Hepatocyte (in vitro differentiated cells): ENCODE data around the gene HLA-DOB. TPM values are rescaled to one million over a fixed set of nuclear protein-coding genes. Genes with fewer than 3 reads are reported as not detected.

Experiments used
- DNase-seq: peaks from one replicate; pipeline ENCODE4 v3.0.0-alpha.2; 2016; ENCODE audit warnings: low spot score
- H2AFZ ChIP-seq: fragments of 200-600 bp; sonication (generic); 2 replicates; pipeline ENCODE4 v1.6.0; 2016; ENCODE audit warnings: antibody characterized with exemption, mild to moderate bottlenecking
- H3K27ac ChIP-seq: fragments of 200-600 bp; sonication (generic); 2 replicates; pipeline ENCODE4 v1.5.1; 2016; ENCODE audit warnings: mild to moderate bottlenecking
- H3K27me3 ChIP-seq: fragments of 200-600 bp; sonication (generic); 2 replicates; pipeline ENCODE4 v1.6.1; 2016
- H3K36me3 ChIP-seq: fragments of 200-600 bp; sonication (generic); replicated peaks from 2 replicates; pipeline ENCODE4 v1.5.1; 2016; ENCODE audit warnings: low read depth; ENCODE audit not compliant: insufficient read depth
- H3K4me1 ChIP-seq: fragments of 200-600 bp; sonication (generic); 2 replicates; pipeline ENCODE4 v1.5.1; 2016; ENCODE audit warnings: mild to moderate bottlenecking, moderate library complexity; ENCODE audit not compliant: insufficient read depth
- H3K4me2 ChIP-seq: fragments of 200-600 bp; sonication (generic); 2 replicates; pipeline ENCODE4 v1.6.0; 2016
- H3K4me3 ChIP-seq: fragments of 200-600 bp; sonication (generic); 2 replicates; pipeline ENCODE4 v1.5.1; 2016; ENCODE audit warnings: mild to moderate bottlenecking
- H3K79me2 ChIP-seq: fragments of 200-600 bp; sonication (generic); 2 replicates; pipeline ENCODE4 v1.6.0; 2017; ENCODE audit warnings: mild to moderate bottlenecking
- H3K9me2 ChIP-seq: fragments of 200-600 bp; sonication (generic); replicated peaks from 2 replicates; pipeline ENCODE4 v1.6.0; 2017; ENCODE audit warnings: mild to moderate bottlenecking; ENCODE audit not compliant: insufficient read depth
- H3K9me3 ChIP-seq: fragments of 200-600 bp; sonication (generic); 2 replicates; pipeline ENCODE4 v1.5.1; 2016; ENCODE audit warnings: low read depth, mild to moderate bottlenecking
- H4K20me1 ChIP-seq: fragments of 200-600 bp; sonication (generic); 2 replicates; pipeline ENCODE4 v1.6.0; 2016; ENCODE audit warnings: mild to moderate bottlenecking; ENCODE audit not compliant: insufficient read depth, poor library complexity, severe bottlenecking
- CTCF ChIP-seq: fragments of 200-600 bp; sonication (generic); IDR thresholded peaks from 2 replicates; pipeline ENCODE4 v1.5.1; 2016; ENCODE audit warnings: antibody characterized with exemption, mild to moderate bottlenecking; ENCODE audit not compliant: poor library complexity
- EZH2 ChIP-seq: fragments of 200-600 bp; sonication (generic); IDR thresholded peaks from 2 replicates; pipeline ENCODE4 v1.6.1; 2016; ENCODE audit warnings: antibody characterized with exemption, mild to moderate bottlenecking, borderline replicate concordance
- EZH2phosphoT487 ChIP-seq: fragments of 200-600 bp; sonication (generic); IDR thresholded peaks from one replicate; pipeline ENCODE4 v1.6.1; 2018; ENCODE audit warnings: antibody characterized with exemption, mild to moderate bottlenecking, low read depth, moderate library complexity; ENCODE audit not compliant: unreplicated experiment, severe bottlenecking
- WGBS: methylation state at CpG from one replicate; pipeline ENCODE4 v1.1.6; 2016; ENCODE audit warnings: low lambda C conversion rate; ENCODE audit errors: missing lambda C conversion rate; 5-methylcytosine and 5-hydroxymethylcytosine counted together
- polyA plus RNA-seq: library from polyadenylated mRNA; unstranded; fragments of >200 nt; fragmentation: Nextera tagmentation; extraction: Ambion mirVana; gene quantifications from 2 replicates; pipeline ENCODE4 v1.2.1, GENCODE V29; 2016
- total RNA-seq: library from RNA; depleted of rRNA; stranded (reverse); fragments of >200 nt; gene quantifications from 2 replicates; pipeline ENCODE4 v1.2.3, GENCODE V29; 2014

HLA-DOB gene
- total and polyA plus RNA-seq, 2 experiments from 2014 or later, result 0.94 TPM; not detected in 1

- no peaks in the 10 kb centered on the region for H3K79me2 ChIP-seq
- TF ChIP-seq CTCF (no peak), EZH2 (no peak), EZH2phosphoT487 (no peak)
- peak overlapping the region; percentile 96 for H3K4me2 ChIP-seq
- no peaks in the 10 kb centered on the region for H3K27me3 ChIP-seq
- H4K20me1 ChIP-seq, result no peaks in the 10 kb centered on the region
- no peaks in the 10 kb centered on the region for H3K36me3 ChIP-seq
- H3K9me3 ChIP-seq, result no peaks in the 10 kb centered on the region
- peak overlapping the region; percentile 98 for H3K27ac ChIP-seq
- peak overlapping the region; percentile 99 for H3K4me3 ChIP-seq
- 51% methylated on average over 10 of the region's 12 CpGs for WGBS
- H3K9me2 ChIP-seq, result no peaks in the 10 kb centered on the region
- peaks cover 7% of the 10 kb centered on the region for H3K4me1 ChIP-seq
- no peak for DNase-seq
- H2AFZ ChIP-seq, result peak overlapping the region; percentile 99
Measured at GRCh38 chr6:32837651-32838113, 20.9 kb upstream of the HLA-DOB start.

- Histone ChIP-seq H3K4me3 (no peak overlapping the region), H3K79me2 (no peaks in the 10 kb centered on the region), H3K4me1 (peaks cover 7% of the 10 kb centered on the region), H3K36me3 (no peaks in the 10 kb centered on the region), H3K9me3 (no peaks in the 10 kb centered on the region), H3K9me2 (no peaks in the 10 kb centered on the region), H3K4me2 (no peak overlapping the region), H2AFZ (no peak overlapping the region), H4K20me1 (no peaks in the 10 kb centered on the region), H3K27ac (no peak overlapping the region), H3K27me3 (no peaks in the 10 kb centered on the region)
- no peak for TF ChIP-seq CTCF
- no peak for TF ChIP-seq EZH2
- TF ChIP-seq EZH2phosphoT487, result no peak
- DNase-seq, result no peak
- 84% methylated on average over 2 of the region's 2 CpGs for WGBS
Measured at GRCh38 chr6:32836873-32837272, 20.1 kb upstream of the HLA-DOB start.

GRCh38 chr6:32835167-32835893 lies 18.5 kb upstream of the HLA-DOB start:
- H3K9me3 ChIP-seq, result no peaks in the 10 kb centered on the region
- H2AFZ ChIP-seq, result no peak overlapping the region
- H3K4me3 ChIP-seq, result no peak overlapping the region
- TF ChIP-seq EZH2, result no peak
- TF ChIP-seq CTCF, result no peak
- TF ChIP-seq EZH2phosphoT487, result no peak
- WGBS, result 94% methylated on average over 16 of the region's 16 CpGs
- DNase-seq, result no peak
- H3K4me2 ChIP-seq, result no peak overlapping the region
- H3K36me3 ChIP-seq, result no peaks in the 10 kb centered on the region
- no peaks in the 10 kb centered on the region for H3K79me2 ChIP-seq
- H3K4me1 ChIP-seq, result peaks cover 7% of the 10 kb centered on the region
- no peaks in the 10 kb centered on the region for H4K20me1 ChIP-seq
- no peak overlapping the region for H3K27ac ChIP-seq
- H3K9me2 ChIP-seq, result no peaks in the 10 kb centered on the region
- H3K27me3 ChIP-seq, result no peaks in the 10 kb centered on the region
